H1 (cell line): ENCODE measurements around the gene PDGFD. TPM values are rescaled to one million over a fixed set of nuclear protein-coding genes. Genes with fewer than 3 reads are reported as not detected.

Experiments used
- CTCF ChIA-PET: fragments of 300-600 bp; sonication (Branson Sonifier 250); formaldehyde crosslinking; loops from one replicate; lab custom pipeline; 2021; ENCODE audit not compliant: partially characterized antibody; lab: Charles Lee
- POLR2A ChIA-PET: fragments of 300-600 bp; sonication (Branson Sonifier 250); formaldehyde crosslinking; loops from one replicate; lab custom pipeline; 2021; ENCODE audit warnings: inconsistent platforms; ENCODE audit not compliant: partially characterized antibody; lab: Charles Lee
- DNase-seq, 2 experiments: peaks; one replicate each; pipeline versions ENCODE4 v3.0.0 to v3.0.0-alpha.2; 2010 to 2022; ENCODE audit warnings: low spot score in 2 of 2, low read depth in 1 of 2, mixed read lengths in 1 of 2
- FAIRE-seq: peaks from 2 replicates; lab custom pipeline; 2011; peaks lifted over from hg19 to GRCh38; lab: Jason Lieb, UNC
- H2AFZ ChIP-seq: 2 replicates; pipeline ENCODE4 v1.8.1; 2012; ENCODE audit warnings: low read length, inconsistent platforms
- H2AK5ac ChIP-seq: 2 replicates; pipeline ENCODE4 v1.6.1; 2013; ENCODE audit warnings: low read depth, low read length
- H2BK120ac ChIP-seq: replicated peaks from 2 replicates; pipeline ENCODE3; 2013; ENCODE audit warnings: low read depth, low read length, inconsistent platforms
- H2BK12ac ChIP-seq: 2 replicates; pipeline ENCODE4 v1.6.1; 2013; ENCODE audit warnings: low read depth, low read length
- H2BK15ac ChIP-seq: 2 replicates; pipeline ENCODE4 v1.6.1; 2013; ENCODE audit warnings: low read length
- H2BK20ac ChIP-seq: 2 replicates; pipeline ENCODE4 v1.6.1; 2013; ENCODE audit warnings: low read length
- H2BK5ac ChIP-seq: 2 replicates; pipeline ENCODE4 v1.6.1; 2013; ENCODE audit warnings: low read depth, low read length
- H3K14ac ChIP-seq: 2 replicates; pipeline ENCODE4 v1.6.1; 2013; ENCODE audit warnings: inconsistent platforms; ENCODE audit not compliant: insufficient read length
- H3K18ac ChIP-seq: 2 replicates; pipeline ENCODE4 v1.6.1; 2013; ENCODE audit warnings: low read length; ENCODE audit errors: extremely low read depth
- H3K23ac ChIP-seq: 2 replicates; pipeline ENCODE4 v1.6.1; 2013; ENCODE audit warnings: inconsistent platforms; ENCODE audit not compliant: insufficient read length
- H3K23me2 ChIP-seq: 2 replicates; pipeline ENCODE4 v1.6.1; 2013; ENCODE audit warnings: low read depth, low read length
- H3K27ac ChIP-seq: 2 replicates; pipeline ENCODE4 v1.6.1; 2011; ENCODE audit warnings: low read depth, low read length, inconsistent platforms
- H3K27me3 ChIP-seq, 4 experiments: replicated peaks in 1 of 4; 1 replicate in 1 of 4; 2 replicates in 3 of 4; pipeline versions ENCODE4 v1.6.1 to v1.8.1; 2011 to 2013; ENCODE audit warnings: low read length in 3 of 4, mild to moderate bottlenecking in 3 of 4, inconsistent platforms in 2 of 4, mixed read lengths in 2 of 4, moderate library complexity in 1 of 4; ENCODE audit not compliant: control insufficient read depth in 3 of 4, insufficient read depth in 3 of 4; ENCODE audit errors: extremely low read depth in 1 of 4
- H3K36me3 ChIP-seq, 4 experiments: 2 replicates each; pipeline versions ENCODE4 v1.6.1 to v1.8.1; 2011 to 2013; ENCODE audit warnings: mild to moderate bottlenecking in 4 of 4, low read length in 3 of 4, moderate library complexity in 2 of 4, control low read depth in 1 of 4, inconsistent platforms in 1 of 4; ENCODE audit not compliant: insufficient read depth in 4 of 4, control insufficient read depth in 2 of 4
- H3K4ac ChIP-seq: replicated peaks from 2 replicates; pipeline ENCODE3; 2013; ENCODE audit warnings: low read length, low read depth, mixed read lengths, inconsistent platforms; ENCODE audit not compliant: insufficient read length
- H3K4me1 ChIP-seq, 4 experiments: replicated peaks in 1 of 4; 1 replicate in 1 of 4; 2 replicates in 3 of 4; pipeline versions ENCODE4 v1.6.1 to v1.8.1; 2011 to 2013; ENCODE audit warnings: low read length in 3 of 4, inconsistent platforms in 2 of 4, mixed read lengths in 1 of 4; ENCODE audit not compliant: insufficient read depth in 4 of 4, control insufficient read depth in 3 of 4
- H3K4me2 ChIP-seq, 2 experiments: 2 replicates each; pipeline versions ENCODE4 v1.6.1 to v1.8.1; 2011 to 2013; ENCODE audit warnings: low read depth in 2 of 2, low read length in 2 of 2, control low read depth in 1 of 2, inconsistent platforms in 1 of 2, mild to moderate bottlenecking in 1 of 2; ENCODE audit not compliant: insufficient read depth in 1 of 2
- H3K4me3 ChIP-seq, 4 experiments: fragments of 200-600, 300-600 bp in 1 of 4; sonication (generic), shearing (Covaris generic), sonication (Bioruptor Twin) in 1 of 4; 2 replicates each; pipeline versions ENCODE4 v1.5.1 to v1.8.1; 2011 to 2016; ENCODE audit warnings: low read length in 4 of 4, low read depth in 3 of 4, control low read depth in 2 of 4, inconsistent platforms in 2 of 4, mild to moderate bottlenecking in 2 of 4, mixed read lengths in 1 of 4, moderate library complexity in 1 of 4; ENCODE audit not compliant: insufficient read depth in 2 of 4; ENCODE audit errors: extremely low read depth in 1 of 4
- H3K56ac ChIP-seq: replicated peaks from 2 replicates; pipeline ENCODE3; 2013; ENCODE audit warnings: low read depth, mild to moderate bottlenecking, mixed read lengths, low read length, inconsistent platforms; ENCODE audit not compliant: insufficient read length
- H3K79me1 ChIP-seq: 2 replicates; pipeline ENCODE4 v1.6.1; 2013; ENCODE audit warnings: low read depth, low read length, control low read depth
- H3K79me2 ChIP-seq, 2 experiments: 2 replicates each; pipeline versions ENCODE4 v1.6.1 to v1.8.1; 2012 to 2013; ENCODE audit warnings: low read length in 2 of 2, mild to moderate bottlenecking in 2 of 2, inconsistent platforms in 1 of 2; ENCODE audit not compliant: insufficient read depth in 2 of 2, control insufficient read depth in 1 of 2
- H3K9ac ChIP-seq, 4 experiments: replicated peaks in 1 of 4; 1 replicate in 1 of 4; 2 replicates in 3 of 4; pipeline versions ENCODE4 v1.6.1 to v1.8.1; 2011 to 2013; ENCODE audit warnings: low read depth in 3 of 4, low read length in 3 of 4, control low read depth in 2 of 4, mild to moderate bottlenecking in 2 of 4, moderate library complexity in 2 of 4, inconsistent platforms in 1 of 4; ENCODE audit errors: extremely low read depth in 1 of 4
- H3K9me3 ChIP-seq, 2 experiments: 2 replicates each; pipeline versions ENCODE4 v1.6.1 to v1.8.1; 2012 to 2013; ENCODE audit warnings: mild to moderate bottlenecking in 2 of 2, moderate library complexity in 2 of 2, control low read depth in 1 of 2, inconsistent platforms in 1 of 2, low read depth in 1 of 2, low read length in 1 of 2, mixed read lengths in 1 of 2; ENCODE audit not compliant: insufficient read depth in 2 of 2
- H4K20me1 ChIP-seq, 2 experiments: replicated peaks in 1 of 2; 2 replicates each; pipeline versions ENCODE3 to v1.8.1; 2011 to 2013; ENCODE audit warnings: inconsistent platforms in 2 of 2, low read length in 2 of 2, mild to moderate bottlenecking in 1 of 2; ENCODE audit not compliant: insufficient read depth in 2 of 2, control insufficient read depth in 1 of 2
- H4K5ac ChIP-seq: 2 replicates; pipeline ENCODE4 v1.6.1; 2013; ENCODE audit warnings: low read length, low read depth, mixed read lengths, inconsistent platforms; ENCODE audit not compliant: insufficient read length
- H4K8ac ChIP-seq: 2 replicates; pipeline ENCODE4 v1.8.0; 2013; ENCODE audit warnings: mild to moderate bottlenecking, moderate library complexity, low read length, inconsistent platforms; ENCODE audit not compliant: insufficient read depth; ENCODE audit errors: extremely low read depth
- H4K91ac ChIP-seq: replicated peaks from 2 replicates; pipeline ENCODE3; 2013; ENCODE audit warnings: low read length, mixed read lengths, inconsistent platforms; ENCODE audit not compliant: insufficient read length
- GABPA ChIP-seq: IDR thresholded peaks from 2 replicates; pipeline ENCODE4 v1.6.1; 2011; ENCODE audit warnings: mild to moderate bottlenecking, low read length, moderate library complexity, borderline replicate concordance; ENCODE audit not compliant: insufficient read depth
- WGBS, 2 experiments: shearing (Covaris generic) in 1 of 2; methylation state at CpG; one replicate each; pipeline versions ENCODE4 v1.1.6 to v1.1.7; 2013 to 2015; ENCODE audit warnings: low lambda C conversion rate in 2 of 2, mixed read lengths in 2 of 2, inconsistent platforms in 1 of 2, low coverage in 1 of 2, missing lambda C conversion rate in 1 of 2; ENCODE audit not compliant: insufficient replicate concordance in 2 of 2, insufficient coverage in 1 of 2, insufficient read length in 1 of 2; ENCODE audit errors: extremely low coverage in 1 of 2, missing lambda C conversion rate in 1 of 2; 5-methylcytosine and 5-hydroxymethylcytosine counted together
- polyA plus RNA-seq, 7 experiments: library from polyadenylated mRNA; depleted of rRNA in 3 of 7; stranded (reverse) in 5 of 7; unstranded in 2 of 7; fragments of >200 nt in 5 of 7; fragments of 200-250 nt in 2 of 7; gene quantifications; 1 replicate in 5 of 7; 2 replicates in 1 of 7; 4 replicates in 1 of 7; pipeline versions ENCODE4 v1.2.1 to v1.2.3, GENCODE V29; 2011 to 2013; ENCODE audit warnings: missing spikeins in 2 of 7, mixed read lengths in 2 of 7
- total RNA-seq: library from RNA; stranded (reverse); fragmentation: NEBNext Ultra II Directional; extraction: Animal tissue kit (Norgen Biotek cat#: 25700); gene quantifications from 2 replicates; pipeline ENCODE4 v1.2.1, GENCODE V29; 2021

The PDGFD gene
- total and polyA plus RNA-seq, 2 of the 8 experiments (the other 6 are each of a cell fraction or from before 2014, with no cell fraction given): 1.1 to 3.9 TPM

DNA sequence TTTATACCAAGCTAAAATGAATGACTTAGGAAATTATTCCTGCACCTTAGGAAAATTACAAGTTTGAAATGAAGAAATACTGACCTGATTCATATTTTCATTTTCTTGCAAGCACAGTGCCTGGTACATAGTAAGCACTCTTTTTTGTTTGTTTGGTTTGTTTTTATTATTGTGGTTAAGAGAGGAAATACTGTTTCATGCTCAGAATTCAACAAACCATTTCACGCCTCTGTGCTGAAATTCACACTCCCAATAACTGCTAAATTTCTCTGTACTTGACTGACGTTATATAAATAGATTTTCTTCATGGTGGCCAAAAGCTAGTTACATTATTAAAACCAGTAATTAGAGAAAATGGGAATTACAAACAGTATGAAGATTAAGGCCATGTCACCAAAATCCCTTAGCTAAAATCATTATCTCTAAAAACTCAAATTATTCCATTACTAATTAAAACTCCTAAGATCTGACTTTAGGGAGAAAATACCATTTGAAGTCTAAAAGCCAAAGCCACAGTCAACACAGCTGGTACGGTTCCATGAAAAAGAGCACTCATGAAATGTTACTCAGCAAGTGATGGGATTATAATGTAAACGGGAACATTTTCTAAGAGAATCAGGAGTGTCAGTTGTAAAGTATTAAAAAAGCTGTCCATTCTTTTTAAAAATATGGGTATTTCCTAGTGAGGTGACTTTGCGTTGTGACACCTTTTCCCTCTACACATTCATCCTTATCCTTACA is 205.3 kb downstream of the PDGFD start:
- 91% methylated on average over 5 of the region's 5 CpGs; no CpG with 5 or more reads in 1 of the 2 experiments for WGBS, 2 experiments
- H3K4me2 ChIP-seq: no peak overlapping the region
- no peaks in the 10 kb centered on the region for H3K79me2 ChIP-seq
- DNase-seq: no peak
- no peaks in the 10 kb centered on the region for H3K79me1 ChIP-seq
- H3K9ac ChIP-seq: no peak overlapping the region
- no peak overlapping the region for H3K56ac ChIP-seq
- H3K4me1 ChIP-seq: peaks cover 0 to 2% (median 0%) of the 10 kb centered on the region in 4 experiments; a peak in 1 of 7 replicates
- no peaks in the 10 kb centered on the region for H3K36me3 ChIP-seq
- no peak overlapping the region for H3K18ac ChIP-seq
- no peak overlapping the region for H2BK20ac ChIP-seq
- ChIA-PET POLR2A (interaction anchor here (0.6 kb wide), 1 partner anchor 275 kb away, joined by 4 read pairs; no protein-coding TSS in a partner anchor), CTCF (interaction anchor here (0.6 kb wide), 2 partner anchors 27 to 732 kb away, joined by 3 to 4 read pairs; no protein-coding TSS in a partner anchor)
- no peak for TF ChIP-seq GABPA
- no peak overlapping the region for H3K4me3 ChIP-seq
- H4K91ac ChIP-seq: no peak overlapping the region
- H2AFZ ChIP-seq: no peak overlapping the region
- no peak for FAIRE-seq
- H2AK5ac ChIP-seq: no peak overlapping the region
- no peaks in the 10 kb centered on the region for H3K23me2 ChIP-seq
- H3K23ac ChIP-seq: no peak overlapping the region
- H4K8ac ChIP-seq: no peak overlapping the region
- H2BK12ac ChIP-seq: no peak overlapping the region
- no peaks in the 10 kb centered on the region for H4K20me1 ChIP-seq
- no peak overlapping the region for H3K14ac ChIP-seq
- H3K27me3 ChIP-seq: no peaks in the 10 kb centered on the region
- no peak overlapping the region for H2BK5ac ChIP-seq
- no peaks in the 10 kb centered on the region; a peak in 1 of 4 replicates for H3K9me3 ChIP-seq
- no peak overlapping the region for H4K5ac ChIP-seq
- H2BK120ac ChIP-seq: no peak overlapping the region
- H3K27ac ChIP-seq: no peak overlapping the region
- no peak overlapping the region for H3K4ac ChIP-seq
- no peak overlapping the region for H2BK15ac ChIP-seq
